K562 (cell line): ENCODE measurements around the gene DGKZ. TPM values are rescaled to one million over a fixed set of nuclear protein-coding genes. Genes with fewer than 3 reads are reported as not detected.

Source experiments
- ATAC-seq: fragments of 200-7000 bp; cut with Tn5 transposase; 3 replicates; pipeline ENCODE4 v1.9.1; 2020; ENCODE audit warnings: moderate library complexity
- BruUV-seq: library from RNA; stranded (reverse); fragments of 400-500 nt; replicated peaks from 2 replicates; lab custom pipeline; 2021; lab: Mats Ljungman, UMichigan
- CTCF ChIA-PET: fragments of 300-600 bp; formaldehyde crosslinking; extraction: SDS; loops from one replicate; lab custom pipeline; 2021; ENCODE audit warnings: low intra/inter-chr PET ratio; lab: Yijun Ruan, JAX
- POLR2A ChIA-PET: fragments of 300-600, 350-650 bp; sonication (Branson Sonifier 250); formaldehyde crosslinking; extraction: SDS; loops from one replicate; lab custom pipeline; 2021; ENCODE audit warnings: antibody characterized with exemption, inconsistent platforms; lab: Yijun Ruan, JAX
- DNase-seq, 4 experiments: peaks; one replicate each; pipeline versions ENCODE4 v3.0.0 to v3.0.0-alpha.2; 2011 to 2018; ENCODE audit warnings: low spot score in 3 of 4, mixed read lengths in 3 of 4; ENCODE audit errors: extremely low read depth in 1 of 4
- FAIRE-seq: peaks from 2 replicates; lab custom pipeline; 2011; peaks lifted over from hg19 to GRCh38; lab: Jason Lieb, UNC
- H2AFZ ChIP-seq: 2 replicates; pipeline ENCODE4 v1.6.0; 2011; ENCODE audit warnings: low read depth, low read length, control low read depth, inconsistent platforms
- H3K27ac ChIP-seq: fragments of 200-600 bp; 3 replicates; pipeline ENCODE4 v1.8.0; 2011; ENCODE audit warnings: low read depth, mild to moderate bottlenecking, control low read depth, inconsistent platforms, low read length, moderate library complexity, mixed read lengths; ENCODE audit errors: extremely low read depth
- H3K27me3 ChIP-seq, 2 experiments: fragments of 300-600 bp in 1 of 2; 2 replicates in 1 of 2; 3 replicates in 1 of 2; pipeline versions ENCODE4 v1.6.0 to v1.8.0; 2011; ENCODE audit warnings: inconsistent platforms in 2 of 2, low read length in 2 of 2, mild to moderate bottlenecking in 1 of 2, mixed read lengths in 1 of 2, moderate library complexity in 1 of 2; ENCODE audit not compliant: control insufficient read depth in 2 of 2, insufficient read depth in 2 of 2
- H3K36me3 ChIP-seq: fragments of 300-600 bp; 3 replicates; pipeline ENCODE4 v1.8.0; 2011; ENCODE audit warnings: mild to moderate bottlenecking, low read length, inconsistent platforms; ENCODE audit not compliant: control insufficient read depth, insufficient read depth
- H3K4me1 ChIP-seq, 2 experiments: fragments of 200-600 bp in 1 of 2; replicated peaks in 1 of 2; 2 replicates in 1 of 2; 3 replicates in 1 of 2; pipeline versions ENCODE4 v1.5.1 to v1.8.0; 2011; ENCODE audit warnings: inconsistent platforms in 2 of 2, low read length in 2 of 2, mild to moderate bottlenecking in 1 of 2, mixed read lengths in 1 of 2, moderate library complexity in 1 of 2; ENCODE audit not compliant: control insufficient read depth in 2 of 2, insufficient read depth in 2 of 2
- H3K4me2 ChIP-seq: 2 replicates; pipeline ENCODE4 v1.6.1; 2011; ENCODE audit warnings: low read length, control low read depth, inconsistent platforms, mixed read lengths; ENCODE audit not compliant: insufficient read depth
- H3K4me3 ChIP-seq: fragments of 200-600 bp; sonication (generic), shearing (Covaris generic); 2 replicates; pipeline ENCODE4 v1.5.1; 2016; ENCODE audit warnings: control low read depth, inconsistent platforms
- H3K79me2 ChIP-seq: fragments of 200-600 bp; 3 replicates; pipeline ENCODE4 v1.8.0; 2011; ENCODE audit warnings: low read length, inconsistent platforms; ENCODE audit not compliant: control insufficient read depth, insufficient read depth
- H3K9ac ChIP-seq, 2 experiments: 2 replicates each; pipeline versions ENCODE4 v1.6.0 to v1.6.1; 2011; ENCODE audit warnings: low read depth in 2 of 2, low read length in 2 of 2, control low read depth in 1 of 2, inconsistent platforms in 1 of 2, mild to moderate bottlenecking in 1 of 2, mixed read lengths in 1 of 2; ENCODE audit not compliant: insufficient read depth in 1 of 2
- H3K9me1 ChIP-seq: one replicate; pipeline ENCODE4 v1.6.0; 2011; ENCODE audit warnings: inconsistent platforms, mild to moderate bottlenecking, low read length, moderate library complexity; ENCODE audit not compliant: control insufficient read depth, insufficient read depth
- H3K9me3 ChIP-seq: replicated peaks from 2 replicates; pipeline ENCODE4 v1.5.1; 2011; ENCODE audit warnings: low read depth, low read length, inconsistent platforms; ENCODE audit not compliant: control insufficient read depth, insufficient read depth
- H4K20me1 ChIP-seq: replicated peaks from 2 replicates; pipeline ENCODE4 v1.6.1; 2011; ENCODE audit warnings: low read length, inconsistent platforms, mixed read lengths; ENCODE audit not compliant: control insufficient read depth, insufficient read depth
- AFF1 ChIP-seq, 2 experiments: fragments of 450-650 bp; IDR thresholded peaks; 2 replicates each; pipeline ENCODE4 v1.6.1; 2018; ENCODE audit warnings: mild to moderate bottlenecking in 2 of 2, low read depth in 1 of 2; ENCODE audit not compliant: partially characterized antibody in 2 of 2
- DIDO1 ChIP-seq: fragments of 450-650 bp; IDR thresholded peaks from 2 replicates; pipeline ENCODE4 v1.6.1; 2016; ENCODE audit warnings: low read depth, missing biosample characterization, missing genetic modification characterization
- EGR1 ChIP-seq: fragments of 450-650 bp; conservative IDR thresholded peaks from 2 replicates; pipeline ENCODE4 v1.6.1; 2017; ENCODE audit warnings: mild to moderate bottlenecking
- ELF4 ChIP-seq: fragments of 450-650 bp; formaldehyde crosslinking; IDR thresholded peaks from 2 replicates; pipeline ENCODE4 v1.4.0; 2022; ENCODE audit warnings: missing genetic modification characterization
- FIP1L1 ChIP-seq: fragments of 200-400 bp; formaldehyde crosslinking; IDR thresholded peaks from 2 replicates; pipeline ENCODE4 v1.6.1; 2018; ENCODE audit warnings: mild to moderate bottlenecking, low read depth, low read length; ENCODE audit not compliant: poor library complexity, severe bottlenecking
- NFE2 ChIP-seq: IDR thresholded peaks from 2 replicates; pipeline ENCODE4 v1.6.1; 2014; ENCODE audit warnings: antibody characterized with exemption, low read depth
- PHF20 ChIP-seq: fragments of 450-650 bp; IDR thresholded peaks from 2 replicates; pipeline ENCODE4 v1.6.1; 2018; ENCODE audit not compliant: partially characterized antibody
- POLR2AphosphoS5 ChIP-seq: IDR thresholded peaks from 2 replicates; pipeline ENCODE4 v1.6.1; 2011; ENCODE audit warnings: mild to moderate bottlenecking, low read depth, low read length, moderate library complexity; ENCODE audit not compliant: control insufficient read depth, insufficient read depth
- POLR2H ChIP-seq: IDR thresholded peaks from 2 replicates; pipeline ENCODE4 v1.6.1; 2016; ENCODE audit warnings: missing genetic modification characterization, low read depth, mild to moderate bottlenecking, control low read depth, missing compliant biosample characterization, moderate library complexity
- RBM34 ChIP-seq: fragments of 200-400 bp; formaldehyde crosslinking; IDR thresholded peaks from 2 replicates; pipeline ENCODE4 v1.6.1; 2018; ENCODE audit warnings: low read length, borderline replicate concordance; ENCODE audit not compliant: insufficient read depth
- RFX5 ChIP-seq: IDR thresholded peaks from 2 replicates; pipeline ENCODE4 v1.6.1; 2011; ENCODE audit warnings: low read depth, mild to moderate bottlenecking, improper control_type of control experiment, low read length
- SMARCE1 ChIP-seq: fragments of 450-650 bp; IDR thresholded peaks from 2 replicates; pipeline ENCODE4 v1.7.1; 2016; ENCODE audit warnings: mild to moderate bottlenecking
- SP2 ChIP-seq: IDR thresholded peaks from 2 replicates; pipeline ENCODE4 v1.6.1; 2011; ENCODE audit warnings: mild to moderate bottlenecking, low read depth, low read length, moderate library complexity; ENCODE audit not compliant: poor library complexity, severe bottlenecking; ENCODE audit errors: extremely low read depth
- TEAD4 ChIP-seq, 2 experiments: sonication (generic) in 1 of 2; formaldehyde crosslinking in 1 of 2; IDR thresholded peaks; 2 replicates each; pipeline versions ENCODE4 v1.6.1 to v1.8.0; 2012 to 2022; ENCODE audit warnings: borderline replicate concordance in 1 of 2, inconsistent platforms in 1 of 2, low read length in 1 of 2, mild to moderate bottlenecking in 1 of 2, missing genetic modification reagents in 1 of 2
- THRAP3 ChIP-seq: fragments of 450-650 bp; IDR thresholded peaks from 2 replicates; pipeline ENCODE4 v1.6.1; 2016; ENCODE audit warnings: mild to moderate bottlenecking, inconsistent platforms, borderline replicate concordance
- WHSC1 ChIP-seq: IDR thresholded peaks from one replicate; pipeline ENCODE4 v1.6.1; 2012; ENCODE audit warnings: low read length, control low read depth, inconsistent platforms
- ZC3H11A ChIP-seq: IDR thresholded peaks from 2 replicates; pipeline ENCODE4 v1.6.1; 2012; ENCODE audit warnings: low read depth, low read length, improper control_type of control experiment
- ZNF24 ChIP-seq: fragments of 450-650 bp; IDR thresholded peaks from 2 replicates; pipeline ENCODE4 v1.6.1; 2016
- WGBS: fragments of 100-300 bp; shearing (Covaris generic); methylation state at CpG from one replicate; pipeline ENCODE4 v1.1.6; 2016; ENCODE audit warnings: low coverage, mixed read lengths; ENCODE audit not compliant: insufficient coverage; ENCODE audit errors: missing lambda C conversion rate; 5-methylcytosine and 5-hydroxymethylcytosine counted together
- in situ Hi-C: fragments of 300-500 bp; cut with MboI; formaldehyde crosslinking; loops from 4 replicates; pipeline ENCODE4 v1.15.0; 2018; ENCODE audit warnings: inconsistent platforms, mixed read lengths
- intact Hi-C: fragments of 100-400 bp; cut with micrococcal nuclease; formaldehyde crosslinking; loops from 2 replicates; pipeline ENCODE4 v1.14.2; 2022
- polyA plus RNA-seq, 8 experiments: library from polyadenylated mRNA; depleted of rRNA in 4 of 8; stranded (reverse) in 5 of 8; unstranded in 3 of 8; fragments of >200 nt; fragmentation: Nextera tagmentation in 2 of 8; fragmentation: Illumina TruSeq in 1 of 8; extraction: Ambion mirVana in 2 of 8; extraction: Trizol in 1 of 8; gene quantifications; 2 replicates each; pipeline versions ENCODE4 v1.2.1 to v1.2.3, GENCODE V29; 2011 to 2014; ENCODE audit warnings: inconsistent platforms in 1 of 8, missing spikeins in 1 of 8
- total RNA-seq, 7 experiments: library from RNA; depleted of rRNA in 6 of 7; stranded (reverse); fragments of >200 nt in 6 of 7; fragmentation: Illumina TruSeq in 2 of 7; extraction: Trizol in 2 of 7; gene quantifications; 2 replicates each; pipeline versions ENCODE4 v1.2.1 to v1.2.3, GENCODE V29; 2011 to 2021; ENCODE audit warnings: low replicate concordance in 1 of 7

The DGKZ gene
- total and polyA plus RNA-seq, 9 of the 15 experiments (the other 6 are each of a cell fraction or from before 2014, with no cell fraction given): 0.51 to 100 (median 44.2) TPM

GRCh38 chr11:46352063-46352841, 5.0 kb downstream of the DGKZ start:
- peak overlapping the region; percentile 60; the same call in 2 of the 3 replicates for H3K27ac ChIP-seq
- H3K27me3 ChIP-seq: no peaks in the 10 kb centered on the region
- peaks cover 18% of the 10 kb centered on the region for H4K20me1 ChIP-seq
- peaks cover under 1% of the 10 kb centered on the region for H3K9me1 ChIP-seq
- H2AFZ ChIP-seq: peak overlapping the region; percentile 78
- POLR2A ChIA-PET: interaction anchor here (0.6 to 1.9 kb wide), 11 partner anchors 8 to 113 kb away, joined by 3 to 10 read pairs (median 4); no protein-coding TSS in a partner anchor
- H3K79me2 ChIP-seq: peaks cover 81% of the 10 kb centered on the region
- H3K4me2 ChIP-seq: peak overlapping the region; percentile 67
- peaks cover 68% of the 10 kb centered on the region; the same call in 2 of the 3 replicates for H3K36me3 ChIP-seq
- 38% methylated on average over 28 of the region's 33 CpGs for WGBS
- in situ Hi-C loops: no loop called here
- peak; percentile 76 for ATAC-seq
- peak overlapping the region; percentile 60 to 88 for H3K9ac ChIP-seq
- intact Hi-C loops: loop anchor here (1.0 to 2.0 kb wide), 2 partner anchors 15 to 29 kb away; partner anchors contain the start of gene MDK
- peaks cover 39 to 58% of the 10 kb centered on the region in 2 experiments for H3K4me1 ChIP-seq
- peak; percentile 72 for FAIRE-seq
- H3K4me3 ChIP-seq: peak overlapping the region; percentile 37
- no TSS peak for BruUV-seq
- CTCF ChIA-PET: interaction anchor here (0.9 to 1.2 kb wide), 3 partner anchors 9 to 18 kb away, joined by 5 to 6 read pairs (median 5); no protein-coding TSS in a partner anchor
- peak; percentile 75 to 89 (median 84) for DNase-seq
- H3K9me3 ChIP-seq: no peaks in the 10 kb centered on the region
- peak; percentile 16; the same call in 1 of the 2 replicates for TF ChIP-seq POLR2AphosphoS5
- no peak for TF ChIP-seq ZNF24
- peak in 1 of 2 experiments; percentile 33 for TF ChIP-seq AFF1 (IDR thresholded peaks at IDR 0.05; ENCODE audit: low read depth in 1 of 2, partially characterized antibody in 2 of 2)
- TF ChIP-seq WHSC1: no peak
- TF ChIP-seq TEAD4 (IDR thresholded peaks at IDR 0.05; ENCODE audit: low read length): no peak; the same call in 1 of the 2 replicates
- no peak for TF ChIP-seq TEAD4 (CRISPR knock-in tag; IDR thresholded peaks at IDR 0.05; ENCODE audit: borderline replicate concordance)
- no peak for TF ChIP-seq ELF4
- TF ChIP-seq EGR1: peak; percentile 37; the same call in 1 of the 2 replicates
- TF ChIP-seq DIDO1 (tag): no peak
- peak; percentile 38 for TF ChIP-seq FIP1L1
- TF ChIP-seq THRAP3: no peak
- no peak for TF ChIP-seq RFX5
- no peak for TF ChIP-seq POLR2H (tag)
- peak; percentile 16 for TF ChIP-seq SP2
- peak; percentile 46 for TF ChIP-seq PHF20
- TF ChIP-seq SMARCE1: no peak
- no peak for TF ChIP-seq NFE2
- TF ChIP-seq RBM34: no peak
- TF ChIP-seq ZC3H11A: no peak
